A549 (cell line): ENCODE measurements around the gene PLPPR3. TPM values are rescaled to one million over a fixed set of nuclear protein-coding genes. Genes with fewer than 3 reads are reported as not detected.
A peak's percentile ranks its signal among the peaks of the same experiment; 100 is the strongest.

Source experiments
- ATAC-seq, 2 experiments: fragments of 200-7000 bp in 1 of 2; fragments of >200 bp in 1 of 2; cut with Nextera tagmentation in 1 of 2; cut with Tn5 transposase in 1 of 2; 3 replicates each; pipeline versions ENCODE4 v1.8.0 to v1.9.1; 2018 to 2020; ENCODE audit warnings: mild to moderate bottlenecking in 1 of 2, moderate library complexity in 1 of 2
- CTCF ChIA-PET: fragments of 300-600 bp; sonication (Branson Sonifier 250); formaldehyde crosslinking; extraction: SDS; loops from one replicate; lab custom pipeline; 2021; ENCODE audit warnings: antibody characterized with exemption, inconsistent platforms; lab: Yijun Ruan, JAX
- POLR2A ChIA-PET: fragments of 350-600 bp; formaldehyde crosslinking; extraction: SDS; loops from one replicate; lab custom pipeline; 2021; ENCODE audit warnings: antibody characterized with exemption, inconsistent platforms; lab: Yijun Ruan, JAX
- DNase-seq, 2 experiments: peaks; one replicate each; pipeline versions ENCODE4 v3.0.0 to v3.0.0-alpha.2; 2011 to 2016; ENCODE audit warnings: low read depth in 1 of 2, low spot score in 1 of 2
- FAIRE-seq: peaks from 2 replicates; lab custom pipeline; 2011; peaks lifted over from hg19 to GRCh38; lab: Jason Lieb, UNC
- H3K27ac ChIP-seq, 2 experiments: fragments of >200 bp; sonication (Bioruptor Twin); formaldehyde crosslinking; 3 replicates each; pipeline ENCODE4 v1.5.1; 2016 to 2017
- H3K4me1 ChIP-seq: fragments of >200 bp; sonication (Bioruptor Twin); formaldehyde crosslinking; 3 replicates; pipeline ENCODE4 v1.6.1; 2016
- H3K4me2 ChIP-seq: fragments of >200 bp; sonication (Bioruptor Twin); formaldehyde crosslinking; 3 replicates; pipeline ENCODE4 v1.6.1; 2016
- H3K4me3 ChIP-seq: fragments of >200 bp; sonication (Bioruptor Twin); formaldehyde crosslinking; 3 replicates; pipeline ENCODE4 v1.5.1; 2016
- H3K9me3 ChIP-seq: fragments of >200 bp; sonication (Bioruptor Twin); formaldehyde crosslinking; 3 replicates; pipeline ENCODE4 v1.6.1; 2016
- BHLHE40 ChIP-seq: IDR thresholded peaks from 2 replicates; pipeline ENCODE4 v1.6.1; 2012; ENCODE audit warnings: low read depth, low read length, inconsistent platforms
- CEBPB ChIP-seq, 2 experiments: fragments of >200 bp in 1 of 2; sonication (Bioruptor Twin) in 1 of 2; formaldehyde crosslinking in 1 of 2; IDR thresholded peaks; 2 replicates each; pipeline ENCODE4 v1.6.1; 2012 to 2016
- CHD4 ChIP-seq: fragments of 200-600 bp; sonication (generic); IDR thresholded peaks from 2 replicates; pipeline ENCODE4 v1.6.1; 2016; ENCODE audit warnings: antibody characterized with exemption, mild to moderate bottlenecking, borderline replicate concordance
- EHMT2 ChIP-seq: fragments of 200-600 bp; sonication (generic); IDR thresholded peaks from 2 replicates; pipeline ENCODE4 v1.6.1; 2016; ENCODE audit warnings: antibody characterized with exemption, low read depth, mild to moderate bottlenecking, moderate library complexity
- EP300 ChIP-seq, 2 experiments: fragments of >200 bp; sonication (Bioruptor Twin); formaldehyde crosslinking; IDR thresholded peaks; 2 replicates in 1 of 2; 3 replicates in 1 of 2; pipeline ENCODE4 v1.6.1; 2016 to 2017
- HES2 ChIP-seq: fragments of >200 bp; sonication (Bioruptor Twin); formaldehyde crosslinking; IDR thresholded peaks from 2 replicates; pipeline ENCODE4 v1.6.1; 2016
- JUN ChIP-seq, 2 experiments: fragments of >200 bp; sonication (Bioruptor Twin); formaldehyde crosslinking; IDR thresholded peaks; 2 replicates in 1 of 2; 3 replicates in 1 of 2; pipeline ENCODE4 v1.6.1; 2016 to 2017
- KDM5A ChIP-seq: fragments of 200-600 bp; sonication (generic); IDR thresholded peaks from 2 replicates; pipeline ENCODE4 v1.6.1; 2016; ENCODE audit warnings: antibody characterized with exemption, mild to moderate bottlenecking
- MAZ ChIP-seq: fragments of 150-350 bp; IDR thresholded peaks from 2 replicates; pipeline ENCODE4 v1.6.1; 2014; ENCODE audit warnings: antibody characterized with exemption, low read depth, low read length, borderline replicate concordance
- MYC ChIP-seq: IDR thresholded peaks from 2 replicates; pipeline ENCODE4 v1.6.1; 2012; ENCODE audit warnings: mild to moderate bottlenecking, inconsistent platforms, low read length, improper control_type of control experiment, borderline replicate concordance
- NPAS2 ChIP-seq: fragments of 250-450 bp; sonication (Bioruptor Pico); IDR thresholded peaks from 2 replicates; pipeline ENCODE4 v1.8.0; 2022; ENCODE audit warnings: mild to moderate bottlenecking, moderate library complexity, borderline replicate concordance
- NR3C1 ChIP-seq: fragments of >200 bp; sonication (Bioruptor Twin); formaldehyde crosslinking; IDR thresholded peaks from 3 replicates; pipeline ENCODE4 v1.6.1; 2017
- PHF8 ChIP-seq: fragments of 200-600 bp; sonication (generic); IDR thresholded peaks from 2 replicates; pipeline ENCODE4 v1.6.1; 2016; ENCODE audit warnings: low read depth, mild to moderate bottlenecking, antibody characterized with exemption, moderate library complexity, borderline replicate concordance
- RCOR1 ChIP-seq: fragments of 150-350 bp; IDR thresholded peaks from 2 replicates; pipeline ENCODE4 v1.6.1; 2014; ENCODE audit warnings: antibody characterized with exemption, low read length, low read depth
- SMC3 ChIP-seq: fragments of >200 bp; sonication (Bioruptor Twin); formaldehyde crosslinking; IDR thresholded peaks from 3 replicates; pipeline ENCODE4 v1.6.1; 2018; ENCODE audit warnings: inconsistent platforms
- ZFP36 ChIP-seq: fragments of 450-650 bp; IDR thresholded peaks from 2 replicates; pipeline ENCODE4 v1.6.1; 2014; ENCODE audit warnings: borderline replicate concordance; ENCODE audit not compliant: partially characterized antibody
- ZNF302 ChIP-seq: fragments of 250-450 bp; sonication (Bioruptor Pico); IDR thresholded peaks from 2 replicates; pipeline ENCODE4 v1.9.0; 2021; ENCODE audit warnings: inconsistent platforms, mild to moderate bottlenecking, moderate library complexity
- WGBS: methylation state at CpG from one replicate; pipeline ENCODE4 v1.1.6; 2017; ENCODE audit errors: missing lambda C conversion rate; 5-methylcytosine and 5-hydroxymethylcytosine counted together
- polyA plus RNA-seq, 4 experiments: library from polyadenylated mRNA; depleted of rRNA in 3 of 4; stranded (reverse); fragments of >200 nt; fragmentation: RNase III in 1 of 4; extraction: RNeasy Plus Mini Kit Qiagen cat#74134 plus additional on column Dnase treatment in 1 of 4; gene quantifications; 2 replicates in 3 of 4; 3 replicates in 1 of 4; pipeline ENCODE4 v1.2.3, GENCODE V29; 2011 to 2017
- TF ChIP-seq, protein P1 (sequence below): fragments of >200 bp; sonication (Bioruptor Twin); formaldehyde crosslinking; IDR thresholded peaks from 3 replicates; pipeline ENCODE4 v1.5.1; 2016

The PLPPR3 gene
- polyA plus RNA-seq, 2 of the 4 experiments (the other 2 are of a cell fraction): 2.6 to 3.7 TPM

- Histone ChIP-seq H3K27ac (no peak within 1 kb of the TSS), H3K4me3 (no peak within 1 kb of the TSS), H3K4me2 (no peak within 1 kb of the TSS), H3K9me3 (no peaks in the 10 kb centered on the region), H3K4me1 (peaks cover 7% of the 10 kb centered on the region; the same call in 2 of the 3 replicates)
- CTCF ChIA-PET: interaction anchor here (1.6 kb wide), 1 partner anchor 58 kb away, joined by 10 read pairs; no protein-coding TSS in a partner anchor
- TF ChIP-seq EHMT2 (no peak), PHF8 (no peak), ZFP36 (peak; percentile 33)
- POLR2A ChIA-PET: interaction anchor here (0.6 kb wide), 1 partner anchor 10 kb away, joined by 4 read pairs; no protein-coding TSS in a partner anchor
- peak; percentile 19 to 30; a peak in 1 of 6 replicates for ATAC-seq
- WGBS: 64% methylated on average over 5 of the region's 33 CpGs
- no peak for DNase-seq
- no peak for FAIRE-seq
Observed at GRCh38 chr19:827710-828321, 6.1 kb upstream of the PLPPR3 start, which contains the start of gene AZU1. Gene AZU1, plus strand, starts transcription at chr19:827837. Its CDS starts 10 bp downstream, at chr19:827847.

DNA sequence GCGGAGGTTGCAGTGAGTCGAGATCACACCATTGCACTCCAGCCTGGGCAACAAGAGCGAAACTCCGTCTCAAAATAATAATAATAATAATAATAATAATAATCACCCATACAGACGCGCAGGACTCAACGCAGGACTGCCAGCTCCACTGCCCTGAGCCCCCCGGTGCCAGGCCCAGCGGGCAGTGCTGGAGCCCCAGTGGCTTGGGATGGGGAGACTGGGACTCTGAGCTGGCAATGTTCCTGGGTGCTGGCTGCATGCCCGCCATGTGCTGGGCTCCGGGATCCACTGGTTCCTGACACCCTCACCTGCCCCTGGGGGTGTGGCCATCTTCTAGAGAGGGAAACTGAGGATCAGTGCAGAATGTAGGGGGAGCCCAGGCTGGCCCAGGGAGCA lies 5.6 kb upstream of the PLPPR3 start:
- Histone ChIP-seq H3K4me1 (peaks cover 7% of the 10 kb centered on the region; the same call in 2 of the 3 replicates), H3K4me3 (no peak overlapping the region), H3K9me3 (no peaks in the 10 kb centered on the region), H3K4me2 (no peak overlapping the region), H3K27ac (no peak overlapping the region)
- ChIA-PET CTCF (interaction anchor here (1.6 kb wide), 1 partner anchor 58 kb away, joined by 10 read pairs; no protein-coding TSS in a partner anchor), POLR2A (interaction anchor here (0.6 kb wide), 1 partner anchor 10 kb away, joined by 4 read pairs; no protein-coding TSS in a partner anchor)
- TF ChIP-seq, protein P1, sequence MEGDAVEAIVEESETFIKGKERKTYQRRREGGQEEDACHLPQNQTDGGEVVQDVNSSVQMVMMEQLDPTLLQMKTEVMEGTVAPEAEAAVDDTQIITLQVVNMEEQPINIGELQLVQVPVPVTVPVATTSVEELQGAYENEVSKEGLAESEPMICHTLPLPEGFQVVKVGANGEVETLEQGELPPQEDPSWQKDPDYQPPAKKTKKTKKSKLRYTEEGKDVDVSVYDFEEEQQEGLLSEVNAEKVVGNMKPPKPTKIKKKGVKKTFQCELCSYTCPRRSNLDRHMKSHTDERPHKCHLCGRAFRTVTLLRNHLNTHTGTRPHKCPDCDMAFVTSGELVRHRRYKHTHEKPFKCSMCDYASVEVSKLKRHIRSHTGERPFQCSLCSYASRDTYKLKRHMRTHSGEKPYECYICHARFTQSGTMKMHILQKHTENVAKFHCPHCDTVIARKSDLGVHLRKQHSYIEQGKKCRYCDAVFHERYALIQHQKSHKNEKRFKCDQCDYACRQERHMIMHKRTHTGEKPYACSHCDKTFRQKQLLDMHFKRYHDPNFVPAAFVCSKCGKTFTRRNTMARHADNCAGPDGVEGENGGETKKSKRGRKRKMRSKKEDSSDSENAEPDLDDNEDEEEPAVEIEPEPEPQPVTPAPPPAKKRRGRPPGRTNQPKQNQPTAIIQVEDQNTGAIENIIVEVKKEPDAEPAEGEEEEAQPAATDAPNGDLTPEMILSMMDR: no peak
- no peak for TF ChIP-seq MYC
- TF ChIP-seq CEBPB (IDR thresholded peaks at IDR 0.05): no peak
- no peak for TF ChIP-seq CHD4
- WGBS: 89% methylated on average over 11 of the region's 11 CpGs
- no peak for ATAC-seq
- no peak for DNase-seq
- no peak for FAIRE-seq

DNA sequence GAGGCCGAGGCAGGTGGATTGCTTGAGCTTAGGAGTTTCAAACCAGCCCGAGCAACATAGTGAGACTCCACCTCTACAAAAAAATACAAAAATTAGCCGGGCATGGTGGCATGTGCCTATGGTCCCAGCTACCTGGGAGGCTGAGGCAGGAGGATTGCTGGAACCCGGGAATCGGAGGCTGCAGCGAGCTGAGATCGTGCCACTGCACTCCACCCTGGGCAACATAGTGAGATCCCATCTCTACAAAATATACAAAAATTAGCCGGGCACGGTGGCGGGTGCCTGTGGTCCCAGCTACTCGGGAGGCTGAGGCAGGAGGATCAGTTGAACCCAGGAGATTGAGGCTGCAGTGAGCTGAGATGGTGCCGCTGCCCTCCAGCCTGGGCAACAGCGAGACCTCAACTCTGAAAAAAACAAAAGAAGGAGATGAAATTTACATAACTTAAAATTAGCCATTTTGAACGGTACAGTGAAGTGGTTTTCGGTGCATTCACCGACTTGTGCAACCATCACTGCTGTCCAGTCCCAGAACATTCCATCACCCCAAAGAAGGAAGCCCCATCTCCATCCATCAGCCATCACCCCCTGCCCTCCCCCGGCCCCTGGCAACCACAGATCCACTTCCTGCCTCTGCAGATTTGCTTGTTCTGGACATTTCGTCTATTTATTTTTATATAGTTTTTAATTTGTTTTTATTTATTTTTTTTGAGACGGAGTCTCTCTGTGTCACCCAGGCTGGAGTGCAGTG lies 4.3 kb upstream of the PLPPR3 start:
- no peaks in the 10 kb centered on the region for H3K9me3 ChIP-seq
- ATAC-seq (no peak), FAIRE-seq (no peak), DNase-seq (no peak)
- H3K27ac ChIP-seq: no peak overlapping the region
- ChIA-PET CTCF (interaction anchor here (1.5 to 1.6 kb wide), 2 partner anchors 25 to 57 kb away, joined by 3 to 10 read pairs; no protein-coding TSS in a partner anchor), POLR2A (interaction anchor here (0.7 kb wide), 1 partner anchor 25 kb away, joined by 5 read pairs; no protein-coding TSS in a partner anchor)
- TF ChIP-seq NR3C1 (no peak), RCOR1 (no peak), JUN (IDR thresholded peaks at IDR 0.05) (no peak), SMC3 (no peak), NPAS2 (no peak), BHLHE40 (no peak), ZNF302 (CRISPR knock-in tag) (no peak), HES2 (no peak), MAZ (no peak), EP300 (IDR thresholded peaks at IDR 0.05) (no peak), KDM5A (no peak)
- TF ChIP-seq, protein P1: no peak
- TF ChIP-seq, all 56 proteins: peak for 0
- Histone ChIP-seq H3K4me3 (no peak overlapping the region), H3K4me2 (no peak overlapping the region), H3K4me1 (peaks cover 7% of the 10 kb centered on the region; the same call in 2 of the 3 replicates)
- WGBS: 73% methylated on average over 12 of the region's 19 CpGs
